NCI-H524 treated with DMSO at 0.1 percent for 48 hours (cell line): Measurements from ENCODE around the gene EP400.

Source experiments
- DNase-seq: peaks from one replicate; lab custom pipeline; 2025; lab: John Stamatoyannopoulos, UW

The EP400 gene

DNA sequence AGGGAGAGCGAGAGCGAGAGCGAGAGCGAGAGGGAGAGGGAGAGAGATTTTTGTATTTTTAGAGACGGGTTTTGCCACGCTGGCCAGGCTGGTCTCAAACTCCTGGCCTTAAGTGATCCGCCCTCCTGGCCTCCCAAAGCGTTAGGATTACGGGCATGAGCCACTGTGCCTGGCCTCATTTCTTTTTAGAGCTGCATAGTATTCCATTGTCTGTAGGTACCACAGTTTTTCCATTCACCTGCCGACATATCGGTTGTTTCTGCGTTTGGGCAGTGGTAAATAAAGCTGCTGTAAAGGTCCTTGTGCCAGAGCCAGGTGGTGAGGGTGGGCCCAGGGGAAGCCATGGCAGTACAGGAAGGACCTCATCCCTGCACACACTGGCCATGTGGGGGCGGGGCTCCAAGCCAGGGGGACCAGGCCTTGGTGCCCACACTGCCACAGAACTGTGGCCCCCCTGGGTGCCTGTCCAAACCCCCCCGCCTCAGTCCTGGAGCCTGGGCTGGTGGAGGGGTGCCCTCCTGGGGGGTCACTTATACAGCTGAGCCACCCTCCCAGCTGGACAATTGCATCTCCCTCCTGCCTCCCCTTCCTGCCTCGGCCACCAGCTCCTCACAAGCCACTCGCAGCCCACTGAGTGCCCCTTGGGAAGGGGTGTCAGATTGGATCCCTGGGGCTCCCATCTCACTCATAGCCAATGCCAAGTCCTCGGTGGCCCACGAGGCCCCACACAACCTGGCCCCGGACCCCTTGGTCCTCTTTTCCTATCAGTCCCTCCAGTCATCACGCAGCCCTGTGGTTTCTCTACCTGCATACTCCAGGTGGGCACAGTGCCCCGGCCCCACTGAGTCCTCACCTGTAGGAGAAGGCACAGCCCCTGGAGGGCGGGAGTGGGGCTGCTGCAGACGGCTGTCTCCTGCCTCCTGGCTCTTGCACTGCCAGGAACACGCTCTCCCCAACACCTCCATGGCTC is 22.3 kb upstream of the EP400 start:
- DNase-seq: no peak

DNA sequence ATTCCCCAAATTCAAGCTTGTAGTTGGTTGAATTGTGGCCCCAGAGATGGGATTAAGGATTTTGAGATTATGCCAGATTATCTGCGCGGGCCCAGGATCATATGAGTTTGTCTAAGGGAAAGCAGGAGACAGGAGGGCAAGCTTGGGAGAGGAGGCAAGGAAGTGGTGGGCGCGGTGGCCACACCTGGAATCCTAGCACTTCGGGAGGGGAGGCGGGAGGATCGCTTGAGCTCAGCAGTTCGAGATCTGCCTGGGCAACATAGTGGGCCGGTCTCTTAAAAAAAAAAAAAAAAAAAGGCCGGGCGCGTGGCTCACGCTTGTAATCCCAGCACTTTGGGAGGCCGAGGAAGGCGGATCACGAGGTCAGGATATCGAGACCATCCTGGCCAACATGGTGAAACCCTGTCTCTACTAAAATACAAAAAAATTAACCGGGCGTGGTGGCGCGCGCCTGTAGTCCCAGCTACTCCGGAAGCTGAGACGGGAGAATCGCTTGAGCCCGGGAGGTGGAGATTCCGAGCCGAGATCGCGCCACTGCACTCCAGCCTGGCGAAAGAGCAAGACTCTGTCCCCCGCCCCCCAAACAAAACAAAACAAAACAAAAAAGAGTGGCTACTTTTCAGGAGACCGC is 21.5 kb upstream of the EP400 start:
- DNase-seq: no peak

DNA sequence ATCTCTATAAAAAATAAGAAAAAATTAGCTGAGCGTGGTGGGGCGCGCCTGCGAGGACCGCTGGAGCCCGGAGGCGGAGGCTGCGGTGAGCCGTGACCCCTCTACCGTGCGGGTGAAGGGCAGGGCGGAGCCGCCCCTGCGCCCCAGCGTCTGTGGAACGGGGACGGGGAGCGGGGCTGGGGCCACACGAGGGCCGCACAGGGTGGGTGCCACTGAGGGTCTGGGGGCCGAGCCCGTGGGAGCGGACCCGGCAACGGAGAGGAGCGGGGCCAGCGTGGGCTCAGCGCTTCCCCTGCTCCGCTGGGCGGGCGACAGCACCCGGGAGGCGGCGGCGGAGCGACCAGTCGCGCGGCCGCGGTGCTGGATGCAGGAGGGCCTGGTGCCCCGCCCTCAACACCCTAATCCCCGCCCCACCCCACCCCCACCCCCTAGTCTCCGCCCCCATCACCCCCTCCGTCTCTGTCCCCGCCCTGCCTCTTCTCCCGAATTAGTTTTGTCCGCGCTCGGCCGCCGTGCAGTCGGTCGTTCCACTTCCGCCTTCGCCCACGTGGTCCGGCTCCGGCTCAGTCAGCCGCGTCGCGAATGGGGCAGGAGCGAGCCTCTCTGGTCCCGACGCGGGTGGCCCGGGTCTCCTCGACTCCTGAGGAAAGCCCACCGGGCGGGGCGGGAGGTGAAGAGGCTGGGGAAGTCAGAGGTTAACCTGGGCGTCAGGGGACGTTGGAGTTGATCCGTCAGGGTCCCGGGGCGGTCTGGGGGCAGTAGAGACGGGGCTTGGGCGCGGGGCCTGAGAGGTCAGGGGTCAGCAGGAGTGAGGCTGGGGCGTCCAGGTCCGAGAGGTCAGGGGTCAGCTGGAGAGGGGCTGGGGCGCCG is 20.8 kb upstream of the EP400 start, which contains the start of gene PUS1:
TSS of gene PUS1 (plus strand) at position 566 of the 870 bp plus-strand sequence. CDS start 447 bp downstream, outside the sequence.
- peak; percentile 15 for DNase-seq

DNA sequence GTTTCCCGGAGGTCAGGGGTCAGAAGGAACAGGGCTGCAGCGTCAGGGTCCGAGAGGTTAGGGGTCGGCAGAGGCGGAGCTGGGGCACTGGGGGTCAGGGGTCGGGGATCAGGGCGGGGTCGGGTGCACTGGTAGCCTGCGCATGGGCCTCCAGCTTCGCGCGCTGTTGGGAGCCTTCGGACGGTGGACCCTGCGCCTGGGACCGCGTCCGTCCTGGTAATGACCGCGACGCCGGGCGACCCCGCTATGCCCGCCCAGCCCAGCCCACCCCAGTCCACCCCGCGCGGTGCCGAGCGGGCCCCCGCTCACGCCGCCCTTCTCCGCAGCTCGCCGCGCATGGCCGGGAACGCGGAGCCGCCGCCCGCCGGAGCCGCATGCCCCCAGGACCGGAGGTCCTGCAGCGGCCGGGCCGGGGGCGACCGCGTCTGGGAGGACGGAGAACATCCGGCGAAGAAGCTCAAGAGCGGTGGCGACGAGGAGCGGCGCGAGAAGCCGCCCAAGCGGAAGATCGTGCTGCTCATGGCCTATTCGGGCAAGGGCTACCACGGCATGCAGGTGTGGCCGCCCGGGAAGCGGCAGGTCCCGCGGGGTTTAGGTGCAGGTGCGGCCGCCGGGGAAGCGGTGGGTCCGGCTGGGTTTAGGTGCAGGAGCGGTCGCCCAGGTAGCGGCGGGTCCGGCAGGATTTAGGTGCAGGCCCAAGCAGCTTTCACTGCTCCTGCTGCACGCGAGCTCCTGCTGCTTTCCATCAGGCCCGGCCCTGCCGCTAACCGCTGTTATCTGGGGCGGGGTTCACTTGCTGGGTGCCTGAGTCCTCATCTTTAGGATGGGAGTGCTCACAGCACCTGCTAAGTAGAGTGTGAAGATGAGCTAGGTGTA is 19.9 kb upstream of the EP400 start:
- DNase-seq: no peak

DNA sequence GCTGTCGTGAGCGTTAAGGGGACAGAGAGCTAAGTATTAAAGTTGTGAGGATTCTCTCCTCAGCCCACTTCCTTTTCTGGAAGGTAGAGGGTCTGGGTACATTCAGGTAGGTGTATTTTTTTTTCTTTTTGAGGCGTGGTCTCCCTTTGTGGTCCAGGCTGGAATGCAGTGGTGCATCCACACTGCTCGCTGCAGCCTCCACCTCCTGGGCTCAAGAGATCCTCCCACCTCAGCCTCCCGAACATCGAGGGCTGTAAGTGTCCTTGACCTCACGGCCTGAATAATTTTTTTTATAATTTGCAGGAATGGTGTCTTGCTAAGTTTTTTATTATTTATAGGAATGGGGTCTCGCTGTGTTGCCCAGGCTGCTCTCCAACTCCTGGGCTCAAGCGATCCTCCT is 19.2 kb upstream of the EP400 start:
- no peak for DNase-seq

DNA sequence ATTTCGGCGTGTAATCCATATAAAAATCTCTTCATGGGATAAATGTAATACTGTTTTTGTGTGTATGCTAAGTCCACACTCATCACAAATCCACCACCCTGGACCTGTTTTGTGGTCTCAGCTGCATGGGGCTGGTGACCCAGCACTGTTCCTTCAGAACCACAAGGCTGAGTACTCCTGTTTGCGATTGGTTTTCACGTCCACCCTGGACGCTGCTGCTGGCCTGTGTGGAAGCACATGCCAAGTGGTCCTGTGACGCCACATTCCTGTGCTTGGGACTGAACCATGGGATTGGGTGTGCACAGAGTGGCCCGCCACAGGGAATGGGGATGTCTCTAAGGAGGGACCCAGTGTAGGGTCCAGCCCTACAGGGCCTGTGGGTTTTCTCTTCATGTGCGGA is 16.4 kb upstream of the EP400 start:
- no peak for DNase-seq

DNA sequence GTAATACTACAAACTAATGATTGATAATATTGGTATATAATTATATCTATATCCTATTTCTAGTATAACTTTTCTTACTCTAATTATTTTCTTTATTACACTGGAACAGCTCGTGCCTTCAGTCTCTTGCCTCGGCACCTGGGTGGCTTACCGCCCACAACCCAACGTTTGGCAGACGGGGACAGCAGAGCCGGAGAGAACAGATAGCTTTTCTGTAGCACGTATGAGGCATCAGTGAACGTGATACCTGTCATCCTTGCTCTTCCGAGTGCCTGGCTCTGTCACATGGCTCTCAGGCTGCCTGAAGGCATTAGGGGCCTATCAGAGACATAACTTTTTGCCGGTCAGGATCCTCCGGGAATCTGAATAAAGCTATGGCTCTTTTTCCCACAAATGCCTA is 15.2 kb upstream of the EP400 start:
- DNase-seq: no peak

DNA sequence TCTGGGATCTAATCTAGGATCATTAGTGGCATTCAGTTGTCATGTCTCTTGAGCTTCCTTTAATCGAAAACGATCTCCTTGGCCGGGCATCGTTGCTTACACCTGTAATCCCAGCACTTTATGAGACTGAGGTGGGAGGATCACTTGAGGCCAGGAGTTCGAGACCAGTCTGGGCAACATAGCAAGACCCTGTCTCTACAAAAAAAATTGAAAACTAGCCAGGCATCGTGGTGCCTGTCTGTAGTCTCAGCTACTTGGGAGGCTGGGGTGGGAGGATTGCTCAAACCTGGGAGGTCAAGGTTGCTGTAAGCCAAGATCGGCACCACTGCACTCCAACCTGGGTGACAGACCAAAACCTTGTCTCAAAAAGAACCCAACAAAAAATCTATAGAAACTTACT is 11.7 kb upstream of the EP400 start:
- DNase-seq: no peak

DNA sequence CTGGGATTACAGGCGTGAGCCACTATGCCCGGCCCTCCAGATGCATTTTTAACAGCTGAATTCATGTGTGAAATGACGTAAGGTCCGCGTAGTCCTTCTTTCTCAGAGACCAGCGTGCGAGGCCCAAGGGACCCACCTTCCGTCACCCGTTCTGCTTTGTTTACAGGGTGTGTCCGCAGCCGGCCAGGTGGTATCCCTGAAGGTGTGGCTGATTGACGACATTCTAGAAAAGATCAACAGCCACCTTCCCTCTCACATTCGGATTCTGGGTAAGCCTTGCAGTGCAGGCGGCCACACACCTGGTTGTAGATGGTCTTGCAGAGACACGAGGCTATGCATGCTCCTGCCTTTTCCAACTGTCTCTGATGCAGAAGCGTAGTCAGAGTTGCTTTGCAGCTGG is 10.7 kb upstream of the EP400 start:
- DNase-seq: no peak

DNA sequence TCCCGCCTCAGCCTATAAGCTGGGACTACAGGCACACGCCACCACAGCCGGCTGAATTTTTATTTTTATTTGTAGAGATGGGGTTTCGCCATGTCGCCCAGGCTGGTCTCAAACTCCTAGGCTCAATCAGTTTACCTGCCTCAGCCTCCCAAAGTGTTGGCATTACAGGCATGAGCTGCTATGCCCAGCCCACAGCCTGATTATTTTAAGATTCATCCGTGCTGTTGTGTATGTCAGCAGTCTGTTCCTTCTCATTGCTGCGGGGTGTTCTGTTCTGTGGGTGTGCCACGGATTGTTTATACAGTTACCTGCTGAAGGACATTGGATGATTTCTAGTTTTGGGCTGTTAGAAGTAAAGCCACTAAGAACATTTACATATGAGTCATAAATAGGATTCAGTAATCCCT is 9.6 kb upstream of the EP400 start:
- DNase-seq: no peak

DNA sequence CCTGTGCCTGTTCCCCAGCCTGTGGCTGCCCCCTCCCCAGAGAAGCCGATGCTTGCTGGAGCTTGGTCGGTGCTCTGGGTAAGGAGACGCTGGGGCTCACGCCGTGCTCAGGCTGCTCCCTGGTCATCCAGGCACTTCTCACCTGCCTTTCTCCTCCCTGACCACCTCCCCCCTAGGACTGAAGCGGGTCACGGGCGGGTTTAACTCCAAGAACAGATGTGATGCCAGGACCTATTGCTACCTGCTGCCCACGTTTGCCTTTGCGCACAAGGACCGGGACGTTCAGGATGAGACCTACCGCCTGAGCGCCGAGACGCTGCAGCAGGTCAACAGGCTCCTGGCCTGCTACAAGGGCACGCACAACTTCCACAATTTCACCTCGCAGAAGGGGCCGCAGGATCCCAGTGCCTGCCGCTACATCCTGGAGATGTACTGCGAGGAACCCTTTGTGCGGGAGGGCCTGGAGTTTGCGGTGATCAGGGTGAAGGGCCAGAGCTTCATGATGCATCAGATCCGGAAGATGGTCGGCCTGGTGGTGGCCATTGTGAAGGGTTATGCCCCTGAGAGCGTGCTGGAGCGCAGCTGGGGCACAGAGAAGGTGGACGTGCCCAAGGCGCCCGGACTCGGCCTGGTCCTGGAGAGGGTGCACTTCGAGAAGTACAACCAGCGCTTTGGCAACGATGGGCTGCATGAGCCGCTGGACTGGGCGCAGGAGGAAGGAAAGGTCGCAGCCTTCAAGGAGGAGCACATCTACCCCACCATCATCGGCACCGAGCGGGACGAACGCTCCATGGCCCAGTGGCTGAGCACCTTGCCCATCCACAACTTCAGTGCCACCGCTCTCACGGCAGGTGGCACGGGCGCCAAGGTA is 8.4 kb upstream of the EP400 start:
- DNase-seq: no peak

DNA sequence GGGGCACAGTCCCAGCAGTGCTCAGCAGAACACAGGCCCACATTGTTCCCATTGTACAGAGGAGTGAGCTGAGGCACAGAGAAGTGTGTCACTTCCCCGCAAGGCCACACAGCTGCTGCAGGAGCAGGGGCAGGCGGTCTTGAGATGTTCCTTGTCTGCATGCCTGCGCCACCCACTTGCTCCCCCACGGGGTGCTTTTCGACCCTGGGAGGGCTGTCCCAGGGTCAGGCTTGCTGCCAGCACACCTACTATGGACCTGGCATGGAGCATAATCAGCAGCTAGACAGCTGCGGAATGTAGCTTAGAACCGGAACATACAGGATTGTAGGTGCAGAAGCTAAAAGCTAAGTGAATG is 7.8 kb upstream of the EP400 start:
- DNase-seq: no peak

DNA sequence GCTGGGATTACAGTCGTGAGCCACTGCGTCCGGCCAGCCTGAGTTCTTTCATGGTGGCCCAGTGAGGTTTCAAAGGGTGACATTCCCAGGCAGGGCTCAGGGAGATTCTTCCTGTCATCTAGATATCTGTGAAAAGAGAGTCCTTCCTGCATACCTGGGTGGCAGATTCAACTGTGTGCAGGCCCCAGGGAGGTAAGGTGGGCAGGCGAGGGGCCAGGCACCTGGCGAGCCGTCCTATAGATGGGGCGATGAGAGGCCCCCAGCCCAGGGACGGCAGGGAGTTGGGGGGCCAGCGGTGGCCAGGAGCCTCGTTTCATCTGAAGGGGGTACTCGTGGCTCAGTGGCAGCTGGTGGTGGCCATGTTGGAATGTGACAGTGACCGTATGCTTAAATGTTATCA is 7.1 kb upstream of the EP400 start:
- no peak for DNase-seq

DNA sequence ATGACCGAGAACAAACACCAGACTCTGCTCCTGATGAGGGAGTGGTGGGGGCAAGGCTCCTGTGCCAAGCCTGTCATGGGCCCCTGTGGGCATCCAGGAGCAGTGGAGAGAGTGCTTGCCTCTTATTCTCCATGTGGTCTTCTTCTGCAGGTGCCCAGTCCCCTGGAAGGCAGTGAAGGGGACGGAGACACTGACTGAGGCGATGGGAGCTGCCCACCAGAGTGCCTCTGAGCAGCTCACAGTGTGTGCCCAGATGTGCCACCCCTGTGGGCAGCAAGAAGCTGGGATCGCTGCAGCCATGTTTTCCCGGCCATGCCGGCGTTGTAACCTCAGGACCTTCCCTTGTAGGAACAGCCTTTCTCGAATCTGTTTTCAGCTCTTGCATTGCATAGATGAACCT is 6.4 kb upstream of the EP400 start:
- no peak for DNase-seq

DNA sequence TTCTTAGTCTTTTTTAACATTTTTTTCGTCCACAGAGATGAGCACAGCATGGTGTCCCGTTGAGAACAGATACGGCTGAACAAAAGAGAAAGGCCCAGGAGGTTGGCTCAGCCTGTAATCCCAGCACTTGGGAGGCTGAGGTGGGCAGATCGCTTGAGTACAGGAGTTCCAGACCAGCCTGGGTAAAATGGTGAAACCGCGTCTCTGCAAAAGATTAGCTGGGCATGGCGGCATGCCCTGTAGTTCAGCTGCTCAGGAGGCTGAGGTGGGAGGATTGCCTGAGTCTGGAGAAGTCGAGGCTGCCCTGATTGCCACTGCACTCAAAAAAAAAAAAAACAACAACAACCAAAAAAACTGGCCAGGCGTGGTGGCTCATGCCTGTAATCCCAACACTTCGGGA is 5.9 kb upstream of the EP400 start:
- DNase-seq: no peak

DNA sequence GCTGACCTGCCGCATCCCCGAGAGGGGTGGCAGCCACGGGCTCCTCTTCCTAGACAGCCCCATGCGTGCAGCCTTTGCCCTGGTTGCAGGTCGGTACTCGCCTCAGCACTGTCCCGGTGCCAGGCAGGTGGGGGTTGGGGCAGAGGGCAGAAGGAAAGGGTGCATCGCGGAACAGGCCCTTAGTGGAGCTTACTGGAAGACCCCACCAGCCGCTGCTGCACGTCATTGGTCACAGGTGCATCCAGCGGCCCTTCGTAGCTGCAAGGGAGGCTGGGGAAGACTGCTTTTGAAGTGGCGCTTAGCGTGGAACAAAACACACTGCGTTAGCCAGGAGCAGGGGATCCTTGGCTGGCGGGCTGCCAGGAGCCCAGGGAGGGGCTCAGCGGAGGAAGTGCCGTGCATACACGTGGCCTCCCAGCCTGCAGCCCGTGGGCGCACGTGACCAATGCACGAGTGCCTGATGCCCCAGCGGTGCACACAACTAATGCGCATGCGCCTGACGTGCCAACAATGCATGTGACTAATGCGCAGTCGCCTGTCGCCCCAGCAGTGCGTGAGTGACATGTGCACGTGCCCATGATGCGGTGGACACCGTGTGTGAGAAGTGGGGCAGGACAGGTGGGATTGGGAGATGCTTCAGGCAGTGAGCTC is 5.0 kb upstream of the EP400 start:
- DNase-seq: no peak

DNA sequence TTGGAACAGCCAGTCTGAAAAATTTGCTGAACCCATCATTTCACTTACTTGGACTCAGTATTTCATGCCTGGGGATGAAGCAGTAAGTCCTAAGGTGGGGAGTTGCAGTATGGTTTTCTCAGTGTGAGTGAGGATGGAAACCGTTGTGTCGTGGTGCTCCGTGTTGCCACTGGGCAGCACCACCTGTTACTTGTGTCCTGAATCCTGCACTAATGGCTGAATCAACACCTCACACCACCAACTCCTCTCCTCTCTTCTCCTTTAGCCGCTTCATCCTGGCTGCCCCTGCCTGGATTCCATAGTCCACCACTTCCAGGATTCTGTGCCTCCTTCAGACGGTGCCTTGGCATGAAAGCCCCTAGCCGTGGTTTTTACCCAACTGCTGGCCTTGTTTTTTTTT is 3.0 kb upstream of the EP400 start:
- no peak for DNase-seq

DNA sequence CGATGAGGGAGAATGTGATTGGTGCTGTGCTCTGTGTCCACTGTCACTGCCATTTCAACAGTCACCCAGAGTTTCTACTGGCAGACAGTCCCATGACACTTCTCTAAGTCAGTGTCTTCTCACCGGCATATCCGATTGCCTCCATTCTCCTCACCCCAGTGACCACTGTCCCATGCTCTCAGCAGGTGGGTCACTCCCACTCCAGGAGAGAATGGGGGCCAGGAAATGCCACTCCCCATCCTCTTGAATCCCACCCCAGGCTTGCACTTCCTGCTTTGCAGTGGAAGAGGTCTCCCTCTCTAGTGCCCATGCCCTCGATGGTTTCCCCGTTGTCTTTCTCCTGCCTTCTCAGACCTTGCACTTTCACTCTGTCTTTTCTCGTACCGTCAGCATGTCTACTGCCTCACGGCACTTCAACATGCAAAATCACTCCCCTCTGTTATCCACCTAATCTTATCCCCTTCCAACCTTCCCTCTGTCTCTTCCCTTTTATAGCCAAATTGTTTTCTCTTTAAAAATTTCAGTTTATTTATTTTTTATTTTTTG is 2.2 kb upstream of the EP400 start:
- DNase-seq: no peak

DNA sequence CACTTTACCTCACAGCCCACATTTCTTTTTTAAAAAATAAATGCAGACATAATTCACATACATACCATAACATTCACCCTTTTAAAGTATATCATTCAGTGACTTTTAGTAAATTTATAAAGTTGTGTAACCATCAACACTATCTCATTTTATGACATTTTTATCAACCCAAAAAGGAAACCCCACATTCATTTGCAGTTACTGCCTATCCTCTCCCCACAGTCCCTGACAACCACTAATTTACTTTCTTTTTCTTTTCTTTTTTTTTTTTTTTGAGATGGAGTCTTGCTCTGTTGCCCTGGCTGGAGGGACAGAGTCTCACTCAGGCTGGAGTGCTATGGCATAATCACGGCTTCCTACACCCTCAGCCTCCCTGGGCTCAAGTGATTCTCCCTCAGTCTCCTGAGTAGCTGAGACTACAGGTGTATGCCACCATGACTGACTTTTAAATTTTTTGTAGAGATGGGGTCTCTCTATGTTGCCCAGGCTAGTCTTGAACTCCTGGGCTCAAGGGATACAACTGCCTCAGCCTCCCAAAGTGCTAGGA is 1.5 kb upstream of the EP400 start:
- DNase-seq: no peak
